KMS-11 (cell line): Measurements from ENCODE around the gene MAGI3.
"Not testable (repeated sequence)": the region's sequence is repeated elsewhere in the genome, so short reads cannot be mapped to it uniquely, and the experiment has no call there.

Experiments
- H2AFZ ChIP-seq: fragments of 200-600 bp; sonication (generic); 2 replicates; pipeline ENCODE4 v1.6.1; 2016; ENCODE audit warnings: antibody characterized with exemption, mixed run types, low read depth
- H3K27ac ChIP-seq: fragments of 200-600 bp; sonication (generic); 2 replicates; pipeline ENCODE4 v1.6.1; 2016; ENCODE audit warnings: mild to moderate bottlenecking, mixed run types
- H3K27me3 ChIP-seq: fragments of 200-600 bp; sonication (generic); 2 replicates; pipeline ENCODE4 v1.6.1; 2017; ENCODE audit warnings: mild to moderate bottlenecking, low read depth, mixed run types, moderate library complexity; ENCODE audit not compliant: insufficient read depth
- H3K36me3 ChIP-seq: fragments of 200-600 bp; sonication (generic); 2 replicates; pipeline ENCODE4 v1.6.1; 2017; ENCODE audit warnings: mild to moderate bottlenecking, mixed run types; ENCODE audit not compliant: insufficient read depth
- H3K4me1 ChIP-seq: fragments of 200-600 bp; sonication (generic); 2 replicates; pipeline ENCODE4 v1.6.1; 2016; ENCODE audit warnings: mild to moderate bottlenecking, low read depth, mixed run types; ENCODE audit not compliant: poor library complexity, severe bottlenecking
- H3K4me2 ChIP-seq: fragments of 200-600 bp; sonication (generic); 2 replicates; pipeline ENCODE4 v1.7.0; 2016; ENCODE audit warnings: mild to moderate bottlenecking, mixed run types
- H3K4me3 ChIP-seq: fragments of 200-600 bp; sonication (generic); IDR thresholded peaks from 2 replicates; pipeline ENCODE4 v1.6.1; 2017; ENCODE audit warnings: low read depth, low read length, mixed read lengths; ENCODE audit not compliant: insufficient read depth
- H3K79me2 ChIP-seq: fragments of 200-600 bp; sonication (generic); 2 replicates; pipeline ENCODE4 v1.6.1; 2016; ENCODE audit warnings: low read depth, mixed run types; ENCODE audit not compliant: insufficient read depth
- H3K9ac ChIP-seq: fragments of 200-600 bp; sonication (generic); 2 replicates; pipeline ENCODE4 v1.6.1; 2016; ENCODE audit warnings: mild to moderate bottlenecking, mixed run types
- H4K20me1 ChIP-seq: fragments of 200-600 bp; sonication (generic); 2 replicates; pipeline ENCODE4 v1.6.1; 2016; ENCODE audit warnings: mild to moderate bottlenecking, mixed run types; ENCODE audit not compliant: insufficient read depth
- CTCF ChIP-seq: fragments of 200-600 bp; sonication (generic); conservative IDR thresholded peaks from 2 replicates; pipeline ENCODE4 v1.6.1; 2017; ENCODE audit warnings: low read depth, mild to moderate bottlenecking, antibody characterized with exemption, low read length, moderate library complexity, mixed read lengths

The MAGI3 gene

GRCh38 chr1:113593550-113594297, 203.4 kb downstream of the MAGI3 start:
- Histone ChIP-seq H3K9ac (no peak overlapping the region), H3K4me2 (no peak overlapping the region)
- no peak for TF ChIP-seq CTCF

GRCh38 chr1:113604466-113604865, 214.2 kb downstream of the MAGI3 start:
- H3K79me2 ChIP-seq, H4K20me1 ChIP-seq, H3K27ac ChIP-seq, H2AFZ ChIP-seq, H3K27me3 ChIP-seq, H3K4me3 ChIP-seq, H3K9ac ChIP-seq, H3K4me2 ChIP-seq, H3K36me3 ChIP-seq: not testable (repeated sequence)
- H3K4me1 ChIP-seq = peaks cover 11% of the 10 kb centered on the region

More at GRCh38 chr1:113593550-113594297, 203.4 kb downstream of the MAGI3 start:
- H3K4me3 ChIP-seq = no peak overlapping the region
- no peak overlapping the region for H2AFZ ChIP-seq
- H3K79me2 ChIP-seq = no peaks in the 10 kb centered on the region
- no peaks in the 10 kb centered on the region for H3K27me3 ChIP-seq
- H4K20me1 ChIP-seq = no peaks in the 10 kb centered on the region
- no peaks in the 10 kb centered on the region for H3K4me1 ChIP-seq
- no peaks in the 10 kb centered on the region for H3K36me3 ChIP-seq
- no peak overlapping the region for H3K27ac ChIP-seq

GRCh38 chr1:113605146-113605545, 214.8 kb downstream of the MAGI3 start:
- H2AFZ ChIP-seq = no peak overlapping the region
- H3K27ac ChIP-seq = no peak overlapping the region
- H3K9ac ChIP-seq = no peak overlapping the region
- TF ChIP-seq CTCF = no peak
- H4K20me1 ChIP-seq = no peaks in the 10 kb centered on the region
- H3K79me2 ChIP-seq = no peaks in the 10 kb centered on the region
- no peak overlapping the region for H3K4me3 ChIP-seq
- H3K4me2 ChIP-seq = no peak overlapping the region
- no peaks in the 10 kb centered on the region for H3K27me3 ChIP-seq
- H3K36me3 ChIP-seq = no peaks in the 10 kb centered on the region
- H3K4me1 ChIP-seq = peaks cover 11% of the 10 kb centered on the region

- H3K4me3 ChIP-seq = no peak overlapping the region
- no peak overlapping the region for H3K9ac ChIP-seq
- H3K36me3 ChIP-seq = no peaks in the 10 kb centered on the region
These were observed 218.1 kb downstream of the MAGI3 start for GRCh38 chr1:113608399-113608798.

More at GRCh38 chr1:113608399-113608798, 218.1 kb downstream of the MAGI3 start:
- H2AFZ ChIP-seq = no peak overlapping the region
- H3K27ac ChIP-seq = no peak overlapping the region
- no peaks in the 10 kb centered on the region for H3K4me1 ChIP-seq
- no peaks in the 10 kb centered on the region for H4K20me1 ChIP-seq
- no peak overlapping the region for H3K4me2 ChIP-seq
- H3K79me2 ChIP-seq = no peaks in the 10 kb centered on the region
- no peak for TF ChIP-seq CTCF
- H3K27me3 ChIP-seq = no peaks in the 10 kb centered on the region
